NCI-H510A (cell line): Measurements from ENCODE around the gene HNRNPA2B1.

Source experiments
- DNase-seq: peaks from one replicate; lab custom pipeline; 2025; lab: John Stamatoyannopoulos, UW

Gene HNRNPA2B1

GRCh38 chr7:26200444-26201246 lies at the start of gene HNRNPA2B1:
TSS of gene HNRNPA2B1 (minus strand) at chr7:26200746. CDS start at chr7:26200577, 169 bp downstream.
- DNase-seq = peak; percentile 97

GRCh38 chr7:26250239-26250638 lies 49.7 kb upstream of the HNRNPA2B1 start:
- DNase-seq = no peak

GRCh38 chr7:26245150-26245549 lies 44.6 kb upstream of the HNRNPA2B1 start:
- no peak for DNase-seq

- DNase-seq = no peak
Measured at GRCh38 chr7:26238032-26238431, 37.5 kb upstream of the HNRNPA2B1 start.

GRCh38 chr7:26237035-26237807 lies 36.7 kb upstream of the HNRNPA2B1 start:
- no peak for DNase-seq

- DNase-seq = no peak
Measured at GRCh38 chr7:26233902-26234511, 33.5 kb upstream of the HNRNPA2B1 start.

- DNase-seq = no peak
Measured at GRCh38 chr7:26227987-26228386, 27.4 kb upstream of the HNRNPA2B1 start.

- no peak for DNase-seq
Measured at GRCh38 chr7:26224359-26224758, 23.8 kb upstream of the HNRNPA2B1 start.

GRCh38 chr7:26216049-26216448 lies 15.5 kb upstream of the HNRNPA2B1 start:
- DNase-seq = no peak

GRCh38 chr7:26213807-26214515 lies 13.4 kb upstream of the HNRNPA2B1 start:
- DNase-seq = no peak

GRCh38 chr7:26212921-26213718 lies 12.6 kb upstream of the HNRNPA2B1 start:
- DNase-seq = no peak

- DNase-seq = no peak
Measured at GRCh38 chr7:26208040-26208439, 7.5 kb upstream of the HNRNPA2B1 start.

GRCh38 chr7:26203016-26203415 lies 2.5 kb upstream of the HNRNPA2B1 start:
- no peak for DNase-seq

GRCh38 chr7:26202019-26202990 lies 1.8 kb upstream of the HNRNPA2B1 start:
- DNase-seq = no peak

- peak; percentile 88 for DNase-seq
Measured at GRCh38 chr7:26201247-26202018, 887 bp upstream of the HNRNPA2B1 start, which contains the start of gene CBX3. TSS of gene CBX3 (plus strand) at chr7:26201745. CDS start at chr7:26202999, 1,254 bp downstream.

- peak; percentile 53 for DNase-seq
Measured at GRCh38 chr7:26200038-26200443, 505 bp downstream of the HNRNPA2B1 start.

GRCh38 chr7:26199301-26200037 lies 1.1 kb downstream of the HNRNPA2B1 start:
- DNase-seq = peak; percentile 39

GRCh38 chr7:26198781-26199169 lies 1.8 kb downstream of the HNRNPA2B1 start:
- no peak for DNase-seq
